Activated naive CD4-positive, alpha-beta T cell treated with anti-CD3 and anti-CD28 coated beads, Interleukin-2, amount 50 U/mL, for 16 hours (primary cell): ENCODE data around the gene LHX2.

Source experiments
- DNase-seq: peaks from one replicate; pipeline ENCODE4 v3.0.0-alpha.2; 2020

Gene LHX2

GRCh38 chr9:123999661-124000060, 11.9 kb upstream of the LHX2 start:
- no peak for DNase-seq

DNA sequence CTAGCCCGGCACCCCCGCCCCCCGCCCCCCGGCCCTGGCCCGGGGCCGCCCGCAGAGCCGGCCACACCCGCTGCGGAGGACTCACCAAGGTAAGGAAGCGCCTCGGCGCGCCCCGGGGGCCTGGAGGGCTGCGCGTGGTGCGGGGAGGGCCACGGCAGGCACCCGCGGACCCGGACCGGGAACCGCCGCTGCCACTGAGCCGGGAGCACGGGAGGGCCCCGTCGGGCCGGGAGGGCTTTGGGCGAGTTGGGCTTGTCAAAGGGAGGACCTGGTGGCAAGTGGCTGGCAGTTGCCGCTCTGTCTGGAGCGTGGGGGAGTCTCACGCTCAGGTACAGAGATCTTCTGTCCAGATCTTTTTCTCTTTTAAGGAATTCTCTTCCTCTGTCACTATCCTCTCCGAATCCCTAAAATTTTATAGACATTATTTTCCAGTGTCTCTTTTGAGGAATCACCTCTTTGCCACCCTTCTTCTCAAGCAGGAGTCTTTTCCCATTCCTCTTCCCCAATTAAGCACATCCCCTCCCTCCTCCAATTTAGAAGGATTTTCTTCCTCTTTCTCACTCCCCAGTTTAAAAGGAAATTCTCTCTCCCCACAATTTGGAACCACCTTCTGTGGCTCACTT, 11.3 kb upstream of the LHX2 start:
- no peak for DNase-seq

DNA sequence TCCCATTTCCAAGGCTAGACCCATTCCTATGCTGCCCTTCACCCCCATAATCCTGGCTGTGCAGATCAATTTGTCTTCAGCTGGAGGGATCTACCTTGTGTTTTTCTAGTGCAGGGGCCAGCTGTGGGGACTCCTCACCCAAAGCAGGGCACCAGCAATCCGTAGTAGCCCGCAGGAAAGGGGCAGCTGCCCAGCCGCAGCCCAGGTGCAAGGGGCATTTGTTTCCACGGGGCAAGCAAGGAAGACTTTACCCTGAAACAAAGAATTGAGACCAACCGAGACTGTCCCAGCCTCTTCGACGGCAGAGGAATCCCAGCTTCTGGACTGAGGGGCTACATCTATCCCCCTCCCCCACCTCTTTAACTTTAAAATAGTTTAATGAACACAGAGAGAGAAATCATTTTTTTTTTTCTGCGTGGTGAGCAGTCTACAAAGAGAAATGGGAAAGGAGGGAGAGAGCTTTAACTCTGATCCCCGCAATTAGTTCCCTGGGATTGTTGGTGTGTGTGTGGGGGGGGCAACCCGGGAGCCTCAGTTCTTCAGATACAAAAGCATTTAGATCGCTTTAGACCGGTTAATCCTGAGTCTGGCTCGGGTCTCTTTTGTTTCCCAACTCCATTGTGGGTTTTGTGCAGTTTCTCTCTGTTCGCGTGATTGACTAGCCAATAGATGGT, 10.6 kb upstream of the LHX2 start:
- no peak for DNase-seq

GRCh38 chr9:124001458-124001799, 10.1 kb upstream of the LHX2 start:
- DNase-seq, result no peak

- DNase-seq, result no peak
Observed at GRCh38 chr9:124001866-124002525, 9.6 kb upstream of the LHX2 start.

- no peak for DNase-seq
Observed at GRCh38 chr9:124003636-124004349, 7.8 kb upstream of the LHX2 start.

DNA sequence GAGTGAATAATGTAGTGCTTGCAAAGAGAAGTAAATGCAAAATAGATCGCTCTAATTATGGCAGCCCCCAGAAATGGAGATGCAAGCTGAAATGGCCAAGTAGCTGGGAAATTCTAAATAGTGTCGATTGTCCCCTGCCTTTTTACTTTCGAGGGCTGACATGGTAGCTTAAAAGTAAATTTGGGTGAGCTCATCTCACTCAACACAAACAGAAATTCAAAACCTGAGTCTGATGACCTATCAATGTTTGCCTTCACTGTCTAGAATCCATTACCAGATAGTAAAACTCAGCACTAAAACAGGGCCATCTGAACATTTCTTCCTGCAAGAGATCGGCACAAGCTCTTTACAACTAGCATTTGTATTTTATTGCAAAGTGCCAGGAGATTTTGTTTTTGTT, 7.0 kb upstream of the LHX2 start:
- DNase-seq, result no peak

DNA sequence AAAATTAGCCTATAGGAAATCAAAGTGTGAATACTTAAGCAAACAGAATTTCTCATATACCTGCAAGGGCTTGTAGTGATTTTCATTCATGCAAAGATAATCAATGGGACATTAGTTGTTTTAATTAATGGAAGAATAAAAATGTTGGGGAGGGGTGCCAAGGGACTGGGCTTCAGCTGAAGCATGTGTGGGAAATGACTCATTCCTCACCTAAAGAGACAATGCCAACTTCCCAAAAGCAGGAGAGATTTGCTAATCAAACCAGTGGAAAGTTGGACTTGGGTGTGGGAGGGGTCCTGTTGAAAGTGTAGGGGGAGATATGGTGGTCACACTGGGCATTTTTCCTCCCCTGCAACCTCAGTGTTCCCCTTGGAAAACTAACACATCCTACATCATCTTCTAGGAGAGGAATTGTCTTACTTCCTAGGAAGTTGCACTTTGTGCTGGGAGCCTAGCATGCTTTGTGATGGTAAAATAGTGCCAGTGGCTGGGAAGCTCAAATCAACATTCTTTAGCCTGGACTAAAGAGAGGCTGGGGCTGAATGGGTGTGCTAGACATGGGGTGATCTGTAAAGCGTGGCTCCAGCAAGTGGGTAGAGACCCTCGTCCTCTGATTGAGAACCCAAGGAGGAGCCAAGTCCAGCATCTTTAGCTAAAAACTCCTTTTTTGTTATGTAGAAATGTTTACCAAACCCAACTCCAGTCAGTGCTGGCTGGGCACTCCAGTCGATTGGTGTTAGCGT, 6.4 kb upstream of the LHX2 start:
- DNase-seq, result no peak

DNA sequence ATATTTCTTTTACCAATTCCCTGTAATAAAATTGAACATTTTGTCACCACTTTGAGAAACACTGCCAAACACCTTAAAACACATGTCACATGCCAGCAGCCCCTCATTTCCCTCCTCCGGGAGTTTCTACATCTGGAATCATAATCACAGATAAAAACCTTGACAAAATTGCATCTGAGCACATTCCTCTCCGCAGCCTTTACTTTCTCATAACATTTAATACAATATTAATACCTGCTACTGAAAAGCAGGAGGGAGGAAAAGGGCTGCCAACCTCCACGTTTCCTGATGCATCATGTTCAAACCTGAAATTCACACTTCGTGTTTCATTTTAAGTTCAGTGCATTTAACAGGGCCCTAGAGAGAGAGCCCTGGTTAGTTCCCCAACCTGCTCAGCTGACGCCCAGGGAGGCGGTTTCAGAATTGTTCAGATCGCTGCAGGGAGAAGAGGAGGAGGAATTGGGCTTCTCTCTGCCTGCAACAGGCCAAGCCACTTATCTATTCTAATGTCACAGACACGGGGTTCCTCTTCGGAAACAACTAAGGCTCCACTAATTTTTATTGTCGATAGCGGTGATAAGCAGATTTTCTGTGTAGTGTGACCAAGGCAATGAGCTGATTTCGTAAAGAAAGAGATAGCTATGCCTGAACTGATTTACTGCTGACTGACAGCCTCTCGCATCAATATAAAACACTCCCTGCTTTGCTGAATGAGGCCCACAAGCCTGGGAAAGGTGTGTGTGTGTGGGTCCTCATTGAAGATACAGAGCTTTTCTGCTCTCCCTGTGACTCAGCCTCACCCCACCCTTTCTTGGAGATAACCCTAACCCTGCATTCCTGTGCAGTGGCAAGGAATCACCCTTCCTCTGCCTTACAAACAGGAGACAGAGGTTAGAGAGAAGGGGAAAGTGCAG, 4.9 kb upstream of the LHX2 start:
- no peak for DNase-seq

DNA sequence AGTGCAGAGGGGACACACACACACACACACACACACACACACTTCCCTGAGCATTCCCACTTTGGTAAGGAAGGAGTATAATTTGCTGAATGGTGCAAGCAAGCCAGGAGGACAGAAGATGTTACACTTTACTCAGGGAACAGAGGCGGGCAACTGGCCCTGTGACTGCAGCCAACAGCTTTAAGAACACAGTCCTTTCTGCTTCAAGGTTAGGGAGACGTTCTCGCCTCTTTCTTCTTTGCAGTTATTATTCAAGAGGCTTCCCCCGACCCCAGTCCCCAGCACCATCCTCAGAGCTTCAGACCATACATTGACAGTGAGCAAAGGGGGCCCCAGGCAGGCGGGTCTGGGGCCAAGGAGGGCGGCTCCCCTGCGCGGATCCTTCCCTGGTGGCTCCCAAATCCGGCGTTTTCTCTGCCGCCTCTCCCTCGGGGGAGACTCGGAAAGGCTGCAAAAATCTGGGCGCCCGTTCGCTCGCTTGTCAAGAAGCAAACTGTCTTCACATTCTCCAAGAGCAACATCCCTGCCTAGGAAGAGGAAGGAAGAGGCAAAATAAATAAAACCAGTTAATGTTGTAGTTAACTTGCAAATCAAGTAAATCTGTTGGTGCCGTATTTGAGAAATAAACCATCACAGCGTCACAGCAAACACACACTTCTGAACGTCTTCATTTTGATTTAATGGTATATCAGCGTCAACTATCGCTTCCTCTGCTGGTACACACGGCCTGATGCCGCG, 3.8 kb upstream of the LHX2 start:
- no peak for DNase-seq

DNA sequence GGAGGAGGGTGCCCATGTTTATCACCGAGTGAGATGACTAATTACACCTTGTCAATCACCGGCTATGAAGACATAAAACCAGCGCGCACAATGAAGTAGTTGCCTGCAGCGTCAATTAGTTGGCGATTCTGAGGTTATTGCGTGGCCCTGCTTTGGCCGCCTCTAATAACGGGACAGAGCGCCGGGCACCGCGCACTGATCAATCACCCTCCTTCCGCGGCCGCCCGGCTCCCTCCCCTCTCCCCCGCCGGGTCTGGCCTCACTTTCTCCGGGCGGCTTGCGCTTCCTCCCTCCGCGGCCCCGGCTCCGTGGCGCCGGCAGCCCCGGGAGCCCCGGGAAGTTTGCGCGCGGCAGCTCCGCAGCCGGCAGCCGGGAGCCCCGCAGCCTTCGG, 3.3 kb upstream of the LHX2 start:
- DNase-seq, result no peak

- DNase-seq, result no peak
Observed at GRCh38 chr9:124008694-124009530, 2.7 kb upstream of the LHX2 start.

GRCh38 chr9:124009531-124010217, 1.9 kb upstream of the LHX2 start:
- DNase-seq, result no peak

- no peak for DNase-seq
Observed at GRCh38 chr9:124010303-124010664, 1.3 kb upstream of the LHX2 start.

GRCh38 chr9:124010665-124011321, 775 bp upstream of the LHX2 start:
- no peak for DNase-seq

DNA sequence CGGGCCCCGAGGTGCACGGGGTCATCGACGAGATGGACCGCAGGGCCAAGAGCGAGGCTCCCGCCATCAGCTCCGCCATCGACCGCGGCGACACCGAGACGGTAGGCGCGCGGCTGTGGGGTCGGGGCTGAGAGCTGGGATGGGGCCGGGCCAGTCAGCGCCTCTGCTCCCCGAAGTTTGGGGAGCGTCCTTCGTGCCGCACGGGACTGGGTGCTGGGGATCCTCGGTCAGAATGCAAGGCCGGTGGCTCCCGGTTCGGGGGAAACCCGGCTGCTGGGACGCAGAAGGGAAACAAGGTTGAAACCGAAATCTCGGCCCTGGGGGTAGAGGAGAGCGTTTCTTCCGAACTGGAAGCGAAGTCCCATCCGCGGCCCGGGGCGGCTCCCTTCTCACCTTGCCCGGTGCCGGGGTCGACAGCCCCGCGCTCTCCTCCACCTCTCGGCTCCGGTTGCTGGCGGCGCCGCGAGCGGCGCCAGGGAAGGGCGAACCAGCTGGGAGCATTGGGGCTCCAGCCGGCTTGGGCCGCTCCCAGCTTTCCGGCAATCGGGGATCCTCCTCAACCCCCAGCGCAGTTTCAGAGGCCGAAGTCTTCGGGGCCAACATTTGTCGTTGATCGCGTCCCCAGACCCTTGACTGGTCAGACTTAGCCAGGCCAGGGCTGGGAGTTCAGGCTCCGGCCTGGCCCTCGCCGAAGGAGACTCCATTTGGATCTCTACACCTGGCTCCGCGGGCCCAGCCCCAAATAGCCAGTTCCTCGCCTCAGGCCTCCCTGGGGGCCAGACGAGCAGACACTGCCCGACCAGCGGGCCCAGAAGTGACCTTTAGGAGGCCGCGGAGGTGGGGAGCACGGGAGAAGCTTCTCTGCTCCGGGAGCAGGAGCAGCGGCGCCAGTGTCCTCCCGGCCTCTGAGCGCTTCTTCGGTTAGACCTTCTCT, 1.1 kb downstream of the LHX2 start:
- DNase-seq, result no peak

- DNase-seq, result no peak
Observed at GRCh38 chr9:124013309-124014210, 2.0 kb downstream of the LHX2 start.
